MCF 10A (cell line): ENCODE data around the gene IL1RL2. TPM values are rescaled to one million over a fixed set of nuclear protein-coding genes. Genes with fewer than 3 reads are reported as not detected.

Experiments used
- BruUV-seq: library from RNA; stranded (reverse); fragments of 400-500 nt; replicated peaks from 2 replicates; lab custom pipeline; 2021; lab: Mats Ljungman, UMichigan
- CTCF ChIA-PET: fragments of 300-600 bp; sonication (Branson Sonifier 250); formaldehyde crosslinking; extraction: SDS; loops from one replicate; lab custom pipeline; 2021; ENCODE audit warnings: antibody characterized with exemption, inconsistent platforms; lab: Yijun Ruan, JAX
- POLR2A ChIA-PET: fragments of 300-600, 350-650 bp; sonication (Branson Sonifier 250); formaldehyde crosslinking; extraction: SDS; loops from one replicate; lab custom pipeline; 2020; ENCODE audit warnings: antibody characterized with exemption, inconsistent platforms; lab: Yijun Ruan, JAX
- DNase-seq: peaks from one replicate; pipeline ENCODE4 v3.0.0-alpha.2; 2018; ENCODE audit not compliant: unreplicated experiment
- H3K27ac Mint-ChIP-seq: one replicate; pipeline ENCODE4 v1.8.0; 2022; ENCODE audit warnings: mild to moderate bottlenecking, low read depth, mixed read lengths; ENCODE audit not compliant: unreplicated experiment
- H3K27me3 Mint-ChIP-seq: one replicate; pipeline ENCODE4 v1.8.0; 2022; ENCODE audit warnings: mixed read lengths; ENCODE audit not compliant: insufficient read depth, unreplicated experiment
- H3K36me3 Mint-ChIP-seq: one replicate; pipeline ENCODE4 v1.8.0; 2022; ENCODE audit warnings: mild to moderate bottlenecking, moderate library complexity, mixed read lengths; ENCODE audit not compliant: insufficient read depth, unreplicated experiment
- H3K4me1 Mint-ChIP-seq: one replicate; pipeline ENCODE4 v1.8.0; 2022; ENCODE audit warnings: mixed read lengths; ENCODE audit not compliant: insufficient read depth, unreplicated experiment
- H3K4me3 Mint-ChIP-seq: one replicate; pipeline ENCODE4 v1.8.0; 2022; ENCODE audit warnings: mild to moderate bottlenecking, moderate library complexity, mixed read lengths; ENCODE audit not compliant: unreplicated experiment
- H3K9me3 Mint-ChIP-seq: one replicate; pipeline ENCODE4 v1.8.0; 2022; ENCODE audit warnings: mixed read lengths; ENCODE audit not compliant: unreplicated experiment
- CTCF ChIP-seq: fragments of 200-600 bp; IDR thresholded peaks from one replicate; pipeline ENCODE4 v1.8.0; 2022; ENCODE audit warnings: antibody characterized with exemption, mild to moderate bottlenecking; ENCODE audit not compliant: unreplicated experiment
- intact Hi-C: fragments of 100-400 bp; cut with micrococcal nuclease; formaldehyde crosslinking; loops from 2 replicates; pipeline ENCODE4 v1.14.1; 2022
- total RNA-seq: library from RNA; stranded (reverse); gene quantifications from 2 replicates; pipeline ENCODE4 v1.2.3, GENCODE V29; 2022

IL1RL2 gene
- total RNA-seq, 1 experiment from 2014 or later = not detected

GRCh38 chr2:102193074-102193473 is 6.3 kb downstream of the IL1RL2 start:
- DNase-seq = peak; percentile 20
- Mint-ChIP-seq H3K27ac (peak overlapping the region; percentile 61), H3K36me3 (no peaks in the 10 kb centered on the region), H3K9me3 (no peaks in the 10 kb centered on the region), H3K4me1 (peaks cover 22% of the 10 kb centered on the region), H3K27me3 (no peaks in the 10 kb centered on the region), H3K4me3 (no peak overlapping the region)
- ChIA-PET POLR2A (interaction anchor here (0.5 to 1.2 kb wide), 2 partner anchors 15 to 129 kb away, joined by 3 to 4 read pairs; no protein-coding TSS in a partner anchor), CTCF (interaction anchor here (0.5 to 1.0 kb wide), 2 partner anchors 37 to 47 kb away, joined by 3 to 5 read pairs; no protein-coding TSS in a partner anchor)
- intact Hi-C loops = no loop called here
- BruUV-seq = no TSS peak
- TF ChIP-seq CTCF = no peak

DNA sequence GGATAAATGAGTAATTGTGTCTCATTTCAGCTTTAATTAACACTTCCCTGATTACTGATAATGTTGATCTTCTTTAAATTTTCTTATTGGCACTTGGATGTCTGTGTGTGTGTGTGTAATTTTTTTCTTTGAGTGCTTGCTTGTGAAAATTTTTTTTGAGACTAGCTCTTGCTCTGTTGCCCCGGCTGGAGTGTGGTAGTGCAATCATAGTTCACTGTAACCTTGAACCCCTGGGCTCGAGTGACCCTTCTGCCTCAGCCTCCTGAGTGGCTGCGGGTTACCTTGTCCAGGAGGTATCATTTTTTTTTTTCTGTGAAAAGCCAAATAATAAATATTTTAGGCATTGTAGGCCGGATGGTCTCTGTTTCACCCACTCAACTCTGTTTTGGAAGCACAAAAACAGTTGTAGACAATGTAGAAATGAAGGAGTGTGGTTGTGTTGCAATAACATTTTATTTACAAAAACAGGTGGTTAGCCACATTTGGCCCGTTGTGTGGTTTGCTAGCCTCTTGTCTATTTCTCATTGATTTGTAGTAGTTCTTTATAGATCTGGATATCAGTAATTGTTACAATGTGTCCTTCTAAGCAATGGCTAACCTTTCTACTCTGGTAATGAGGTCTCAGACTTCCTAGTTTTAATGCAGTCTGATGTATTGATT is 7.9 kb downstream of the IL1RL2 start:
- no peak for TF ChIP-seq CTCF
- ChIA-PET CTCF (interaction anchor here (1.0 to 1.1 kb wide), 2 partner anchors 43 to 46 kb away, joined by 3 to 4 read pairs; no protein-coding TSS in a partner anchor), POLR2A (interaction anchor here (0.7 to 0.9 kb wide), 2 partner anchors 32 to 269 kb away, joined by 3 read pairs; no protein-coding TSS in a partner anchor)
- no peak overlapping the region for H3K27ac Mint-ChIP-seq
- peaks cover 22% of the 10 kb centered on the region for H3K4me1 Mint-ChIP-seq
- H3K36me3 Mint-ChIP-seq = no peaks in the 10 kb centered on the region
- no peak overlapping the region for H3K4me3 Mint-ChIP-seq
- H3K27me3 Mint-ChIP-seq = no peaks in the 10 kb centered on the region
- DNase-seq = no peak
- intact Hi-C loops = no loop called here
- no TSS peak for BruUV-seq
- no peaks in the 10 kb centered on the region for H3K9me3 Mint-ChIP-seq

DNA sequence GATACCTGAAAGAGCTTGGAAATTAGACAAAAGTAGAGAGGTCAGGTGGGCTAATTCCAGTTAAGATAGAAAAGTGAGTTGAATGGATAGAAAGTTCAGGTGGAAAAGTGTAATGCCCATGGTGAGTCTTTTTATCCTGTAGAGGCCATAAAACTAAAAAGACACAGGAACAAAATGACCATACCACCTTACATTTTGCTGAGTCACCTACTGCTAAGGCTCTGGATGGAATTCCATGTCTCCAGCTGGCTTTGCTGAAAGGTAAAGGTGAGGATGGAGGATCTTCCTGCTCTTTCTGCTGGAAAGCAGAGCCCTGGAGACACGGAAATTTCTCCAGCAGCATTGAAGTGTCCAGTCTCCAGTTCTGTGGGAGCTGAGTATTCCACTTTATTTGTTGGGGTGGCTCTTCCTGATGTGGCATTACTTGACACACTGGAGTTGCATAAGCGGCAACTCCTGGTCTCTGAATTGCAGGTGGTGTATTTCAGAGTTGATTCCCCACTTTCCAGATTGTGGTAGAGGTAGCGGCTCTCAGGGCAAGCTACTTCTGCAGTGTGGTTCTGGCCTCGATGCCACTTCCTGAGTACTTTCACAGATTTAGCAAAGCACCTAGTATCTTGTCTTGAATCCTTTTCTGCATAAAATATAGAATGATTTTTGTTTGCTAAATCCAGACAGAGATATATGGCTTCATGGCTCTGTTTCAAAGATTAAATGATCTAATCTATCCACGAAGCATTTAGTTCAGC is 10.7 kb downstream of the IL1RL2 start:
- POLR2A ChIA-PET = no interaction called here
- Mint-ChIP-seq H3K27ac (no peak overlapping the region), H3K36me3 (no peaks in the 10 kb centered on the region), H3K9me3 (no peaks in the 10 kb centered on the region), H3K27me3 (no peaks in the 10 kb centered on the region), H3K4me1 (peaks cover 18% of the 10 kb centered on the region), H3K4me3 (no peak overlapping the region)
- no peak for DNase-seq
- intact Hi-C loops = no loop called here
- no peak for TF ChIP-seq CTCF
- CTCF ChIA-PET = interaction anchor here (0.6 kb wide), 1 partner anchor 16 kb away, joined by 3 read pairs; no protein-coding TSS in a partner anchor
- no TSS peak for BruUV-seq

DNA sequence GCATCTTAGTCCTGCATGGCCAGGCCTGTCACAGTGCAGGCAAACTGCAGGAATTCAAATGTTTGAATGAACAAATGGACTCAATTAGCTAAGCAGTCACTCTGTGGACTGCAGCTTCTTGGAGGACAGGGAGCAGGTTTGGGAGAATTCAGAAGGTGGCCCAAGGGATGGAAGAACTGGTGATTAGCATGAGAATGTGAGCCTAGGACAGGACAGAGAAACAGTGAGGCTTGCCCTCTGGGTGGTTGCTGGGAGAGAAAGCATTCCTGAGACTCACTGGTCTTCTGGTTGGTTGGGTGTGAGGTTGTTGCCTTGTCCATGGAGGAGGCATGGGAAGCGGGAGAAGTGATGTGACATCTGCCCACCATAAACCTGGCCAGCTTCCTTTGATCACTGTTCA is 13.7 kb downstream of the IL1RL2 start:
- ChIA-PET CTCF (interaction anchor here (1.1 kb wide), 1 partner anchor 34 kb away, joined by 3 read pairs; no protein-coding TSS in a partner anchor), POLR2A (no interaction called here)
- no peak for DNase-seq
- Mint-ChIP-seq H3K36me3 (no peaks in the 10 kb centered on the region), H3K27ac (no peak overlapping the region), H3K4me3 (no peak overlapping the region), H3K9me3 (peaks cover 22% of the 10 kb centered on the region), H3K27me3 (no peaks in the 10 kb centered on the region), H3K4me1 (peaks cover 6% of the 10 kb centered on the region)
- intact Hi-C loops = no loop called here
- no TSS peak for BruUV-seq
- TF ChIP-seq CTCF = no peak
